IPS-18c (cell line): ENCODE measurements around the gene PNPLA7.
"Not testable (repeated sequence)": the region's sequence is repeated elsewhere in the genome, so short reads cannot be mapped to it uniquely, and the experiment has no call there.

ENCODE experiments used
- H3K4me3 ChIP-seq: 2 replicates; pipeline ENCODE4 v1.7.0; 2013; ENCODE audit warnings: low read depth, mild to moderate bottlenecking, low read length, moderate library complexity; ENCODE audit not compliant: insufficient read depth
- H3K9me3 ChIP-seq: one replicate; pipeline ENCODE4 v1.6.1; 2013; ENCODE audit warnings: mild to moderate bottlenecking, low read length, moderate library complexity; ENCODE audit not compliant: control insufficient read depth, insufficient read depth

Gene PNPLA7

GRCh38 chr9:137550231-137550621 lies at the start of gene PNPLA7:
TSS of gene PNPLA7 (minus strand) at chr9:137550402. CDS start at chr9:137550197, 205 bp downstream.
- Histone ChIP-seq H3K9me3 (peaks cover 4% of the 10 kb centered on the region), H3K4me3 (peak within 1 kb of the TSS; percentile 49)

- Histone ChIP-seq H3K4me3 (no peak overlapping the region), H3K9me3 (no peaks in the 10 kb centered on the region)
Observed at GRCh38 chr9:137598943-137599342, 48.7 kb upstream of the PNPLA7 start.

DNA sequence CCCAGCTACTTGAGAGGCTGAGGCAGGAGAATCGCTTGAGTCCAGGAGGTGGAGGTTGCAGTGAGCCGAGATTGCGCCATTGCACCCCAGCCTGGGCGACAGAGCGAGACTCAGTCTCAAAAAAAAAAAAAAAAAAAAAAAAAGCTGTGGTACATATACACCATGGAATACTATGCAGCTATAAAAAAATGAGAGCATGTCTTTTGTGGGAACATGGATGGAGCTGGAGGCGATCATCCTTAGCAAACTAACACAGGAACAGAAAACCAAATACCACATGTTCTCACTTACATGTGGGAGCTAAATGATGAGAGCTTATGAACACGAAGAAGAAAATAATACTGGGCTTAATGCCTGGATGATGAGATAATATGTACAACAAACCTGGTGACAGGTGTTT lies 46.4 kb upstream of the PNPLA7 start:
- not testable (repeated sequence) for H3K4me3 ChIP-seq, H3K9me3 ChIP-seq

DNA sequence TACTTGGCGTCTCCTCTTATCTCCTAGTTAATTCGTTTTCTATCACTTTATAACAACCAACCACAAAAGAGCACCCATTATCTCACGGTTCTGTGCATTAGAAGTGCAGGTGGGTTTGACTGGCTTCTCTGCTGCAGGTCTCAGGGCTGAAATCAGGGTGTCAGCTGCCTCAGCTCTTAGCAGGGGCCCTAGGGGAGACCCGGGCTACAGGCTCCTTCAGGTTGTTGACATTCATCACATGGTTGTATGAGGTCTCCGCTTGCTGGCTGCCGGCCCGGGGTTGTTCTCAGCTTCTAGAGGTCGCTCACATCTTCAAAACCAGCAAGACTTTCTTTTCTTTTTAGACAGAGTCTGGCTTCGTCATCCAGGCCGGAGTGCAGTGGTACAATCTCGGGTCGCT lies 43.0 kb upstream of the PNPLA7 start:
- Histone ChIP-seq H3K4me3 (no peak overlapping the region), H3K9me3 (no peaks in the 10 kb centered on the region)

DNA sequence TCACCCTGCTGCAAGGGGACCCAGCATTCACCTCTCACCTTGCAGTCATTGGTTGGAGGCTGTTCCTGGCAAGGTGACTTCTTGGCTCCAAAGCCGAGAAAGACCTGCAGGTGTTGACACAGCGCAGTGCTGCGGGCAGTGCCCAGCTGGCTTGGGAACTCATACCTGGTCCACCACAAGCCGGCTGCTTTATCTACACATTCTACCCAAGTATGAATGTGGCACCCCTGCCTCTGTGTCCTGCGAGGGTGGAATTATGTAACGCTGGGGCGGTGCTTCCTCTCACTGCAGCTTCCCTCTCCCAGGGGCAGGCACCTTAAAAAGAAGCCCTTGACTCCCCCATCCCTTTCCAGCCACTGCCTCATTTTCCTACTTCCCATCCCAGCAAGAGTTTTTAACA lies 42.6 kb upstream of the PNPLA7 start:
- no peaks in the 10 kb centered on the region for H3K9me3 ChIP-seq
- H3K4me3 ChIP-seq, result no peak overlapping the region

- H3K4me3 ChIP-seq, result peak within 1 kb of the TSS; percentile 90
- no peaks in the 10 kb centered on the region for H3K9me3 ChIP-seq
Observed at GRCh38 chr9:137590469-137591383, 40.5 kb upstream of the PNPLA7 start, which contains the start of gene ZMYND19. TSS of gene ZMYND19 (minus strand) at chr9:137590512. CDS start at chr9:137590263, 249 bp downstream.

GRCh38 chr9:137590123-137590468 lies 39.9 kb upstream of the PNPLA7 start:
- H3K4me3 ChIP-seq, result peak overlapping the region; percentile 73
- no peaks in the 10 kb centered on the region for H3K9me3 ChIP-seq

- H3K9me3 ChIP-seq, result no peaks in the 10 kb centered on the region
- H3K4me3 ChIP-seq, result peak overlapping the region; percentile 73
Observed at GRCh38 chr9:137589441-137590122, 39.4 kb upstream of the PNPLA7 start.

DNA sequence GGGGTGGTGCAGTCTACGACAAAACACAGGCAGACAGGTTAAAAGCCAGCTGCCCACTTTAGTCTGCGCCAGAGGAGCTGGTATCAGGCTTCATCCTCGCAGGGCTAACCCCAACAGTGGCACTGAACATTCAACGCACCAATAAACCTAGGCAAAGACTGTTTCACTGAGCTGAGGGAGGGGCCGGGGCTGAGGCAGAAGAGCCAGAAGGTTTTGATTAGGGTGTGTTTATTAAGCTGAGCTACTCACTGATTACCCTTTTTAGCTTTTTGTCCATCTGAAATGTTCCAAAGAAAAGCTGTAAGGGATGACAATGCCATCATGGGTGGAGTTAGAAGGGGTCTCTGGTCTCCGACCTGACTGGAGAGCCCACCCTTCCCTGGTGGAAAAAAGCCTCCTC lies 38.7 kb upstream of the PNPLA7 start:
- peak overlapping the region; percentile 73 for H3K4me3 ChIP-seq
- H3K9me3 ChIP-seq, result no peaks in the 10 kb centered on the region

DNA sequence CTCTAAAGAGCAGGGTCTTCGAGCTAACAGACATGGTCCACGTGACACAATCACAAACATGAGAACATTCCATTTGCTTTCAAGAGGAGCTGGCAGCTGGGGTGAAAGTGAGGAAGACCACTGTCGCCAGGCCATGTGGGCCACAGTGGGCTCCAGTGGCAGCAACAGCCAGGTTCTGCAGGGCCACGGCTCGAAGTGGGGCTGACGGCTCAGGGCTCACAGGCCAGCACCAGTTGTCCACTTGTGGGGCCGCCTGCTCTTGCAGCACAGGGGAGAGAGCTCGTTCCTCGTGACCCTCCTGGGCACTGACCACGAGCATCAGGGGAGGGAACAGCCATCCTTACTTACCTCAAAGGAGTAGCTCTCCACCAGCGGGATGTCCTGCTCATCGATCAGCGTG lies 38.1 kb upstream of the PNPLA7 start:
- peak overlapping the region; percentile 73; the same call in 1 of the 2 replicates for H3K4me3 ChIP-seq
- H3K9me3 ChIP-seq, result no peaks in the 10 kb centered on the region

- Histone ChIP-seq H3K9me3 (no peaks in the 10 kb centered on the region), H3K4me3 (no peak overlapping the region)
Observed at GRCh38 chr9:137586854-137587253, 36.7 kb upstream of the PNPLA7 start.

DNA sequence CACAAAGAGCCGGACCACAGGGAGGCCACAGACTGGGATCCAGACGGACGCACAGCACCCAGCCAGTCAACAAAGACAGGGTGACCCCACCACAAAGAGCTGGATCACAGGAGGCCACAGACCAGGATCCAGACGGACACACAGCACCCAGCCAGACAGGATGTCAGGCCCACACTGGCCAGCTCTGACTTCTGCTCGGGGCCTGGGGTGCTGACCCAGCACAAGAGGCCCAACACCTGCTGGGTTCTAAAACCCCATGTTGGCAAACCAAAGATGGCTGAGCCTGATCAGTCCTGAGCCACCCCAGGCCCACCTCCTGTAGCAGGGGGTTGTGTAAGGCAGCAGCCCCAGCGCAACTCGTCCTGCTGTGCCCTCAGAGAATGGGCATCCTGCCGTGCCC lies 33.8 kb upstream of the PNPLA7 start:
- no peak overlapping the region for H3K4me3 ChIP-seq
- H3K9me3 ChIP-seq, result no peaks in the 10 kb centered on the region

DNA sequence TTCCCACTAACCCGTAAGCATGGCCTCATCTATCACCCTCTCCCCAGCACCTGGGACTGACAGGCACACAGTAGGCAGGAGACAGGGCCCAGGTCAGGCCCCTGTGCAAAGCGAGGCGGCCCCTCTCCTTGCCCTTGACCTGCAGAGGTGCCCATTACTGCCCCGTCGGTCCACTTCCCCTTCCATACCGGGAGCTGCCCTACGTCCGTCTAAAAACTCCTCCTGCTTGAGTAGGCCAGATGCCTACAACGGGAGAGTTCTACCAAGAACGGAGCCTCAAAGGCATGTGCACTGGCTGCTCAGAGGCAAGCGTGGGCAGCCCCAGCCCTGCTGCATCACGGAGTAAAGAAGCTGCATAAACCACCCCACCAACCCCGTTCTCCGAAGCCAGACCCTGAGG lies 33.1 kb upstream of the PNPLA7 start:
- Histone ChIP-seq H3K9me3 (no peaks in the 10 kb centered on the region), H3K4me3 (no peak overlapping the region)

- no peaks in the 10 kb centered on the region for H3K9me3 ChIP-seq
Observed at GRCh38 chr9:137582286-137582860, 32.2 kb upstream of the PNPLA7 start.

DNA sequence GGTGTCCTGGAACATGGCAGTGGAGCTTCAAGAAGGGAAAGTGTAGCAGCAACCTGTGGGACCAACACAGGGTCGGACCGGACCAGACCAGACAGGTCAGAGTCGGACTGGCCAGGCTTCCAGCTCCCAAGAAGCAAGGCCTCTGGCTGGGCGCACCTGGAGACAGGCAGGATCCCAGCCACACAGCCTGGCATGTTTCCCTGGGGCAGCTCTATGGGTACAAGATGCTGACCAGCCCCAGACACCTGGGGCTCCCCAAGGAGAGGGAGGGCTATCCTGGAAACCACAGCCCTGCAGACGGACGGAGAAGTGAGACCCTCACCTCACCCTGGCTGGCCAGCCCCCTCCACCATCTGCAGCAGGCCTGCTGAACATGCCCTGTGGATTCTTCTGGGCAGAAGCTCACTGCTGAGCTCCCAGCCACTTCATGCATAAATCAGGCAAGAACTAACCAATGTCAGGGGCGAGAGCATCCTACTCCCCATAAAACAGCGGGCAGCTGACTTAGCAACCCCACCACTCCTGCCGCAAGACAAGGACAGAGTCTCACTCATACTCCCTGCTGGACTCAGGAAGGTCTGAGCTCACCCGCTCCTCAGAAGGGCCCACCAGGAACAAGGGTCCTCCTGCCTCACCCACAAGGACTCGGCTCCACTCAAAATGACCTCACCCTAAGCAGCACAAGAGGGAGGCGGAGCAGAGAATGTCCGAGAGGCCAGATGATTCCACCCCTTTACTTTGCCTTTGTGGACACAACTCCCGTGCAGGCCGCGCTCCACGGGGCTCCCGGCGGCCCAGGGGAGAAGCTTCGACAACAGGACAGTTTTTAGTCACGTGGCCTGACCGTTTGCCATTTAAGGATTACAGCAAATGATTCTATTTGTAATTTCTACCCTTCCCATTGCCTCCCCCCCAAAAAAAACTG lies 31.4 kb upstream of the PNPLA7 start:
- no peaks in the 10 kb centered on the region for H3K9me3 ChIP-seq
- H3K4me3 ChIP-seq, result no peak overlapping the region

More at GRCh38 chr9:137582286-137582860, 32.2 kb upstream of the PNPLA7 start:
- H3K4me3 ChIP-seq, result no peak overlapping the region

- no peak overlapping the region for H3K4me3 ChIP-seq
Observed at GRCh38 chr9:137580954-137581322, 30.7 kb upstream of the PNPLA7 start.

More at GRCh38 chr9:137580954-137581322, 30.7 kb upstream of the PNPLA7 start:
- no peaks in the 10 kb centered on the region for H3K9me3 ChIP-seq
